Measurements from ENCODE around the gene ART1. TPM values are rescaled to one million over a fixed set of nuclear protein-coding genes. Genes with fewer than 3 reads are reported as not detected.

Gene ART1
- total RNA-seq, 4 donors from 2014 or later, result not detected

DNA sequence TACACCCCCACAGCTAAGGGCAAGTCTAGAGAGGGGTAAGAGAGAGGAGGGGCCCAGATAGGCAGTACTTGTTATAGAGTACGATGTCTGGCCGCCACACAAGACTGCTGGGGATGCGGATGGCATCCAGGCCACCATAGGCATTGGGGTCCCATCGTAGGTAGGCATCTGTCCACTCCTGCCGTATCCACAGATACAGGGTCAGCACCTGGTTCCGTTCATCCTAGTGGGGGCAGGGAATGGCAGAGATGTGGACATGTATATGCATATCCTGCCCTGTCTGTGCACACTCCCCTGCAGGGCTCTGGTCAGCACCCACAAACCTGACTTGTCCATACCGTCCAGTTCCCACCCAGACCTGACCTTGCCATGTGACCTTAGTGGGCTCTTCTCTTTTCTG is 24.2 kb downstream of the ART1 start:
- WGBS, 2 donors, result 88 to 92% methylated on average over 7 of the region's 7 CpGs
- no peaks in the 10 kb centered on the region for H3K4me1 ChIP-seq
- no peaks in the 10 kb centered on the region for H3K9me3 ChIP-seq
- TF ChIP-seq, protein P1, sequence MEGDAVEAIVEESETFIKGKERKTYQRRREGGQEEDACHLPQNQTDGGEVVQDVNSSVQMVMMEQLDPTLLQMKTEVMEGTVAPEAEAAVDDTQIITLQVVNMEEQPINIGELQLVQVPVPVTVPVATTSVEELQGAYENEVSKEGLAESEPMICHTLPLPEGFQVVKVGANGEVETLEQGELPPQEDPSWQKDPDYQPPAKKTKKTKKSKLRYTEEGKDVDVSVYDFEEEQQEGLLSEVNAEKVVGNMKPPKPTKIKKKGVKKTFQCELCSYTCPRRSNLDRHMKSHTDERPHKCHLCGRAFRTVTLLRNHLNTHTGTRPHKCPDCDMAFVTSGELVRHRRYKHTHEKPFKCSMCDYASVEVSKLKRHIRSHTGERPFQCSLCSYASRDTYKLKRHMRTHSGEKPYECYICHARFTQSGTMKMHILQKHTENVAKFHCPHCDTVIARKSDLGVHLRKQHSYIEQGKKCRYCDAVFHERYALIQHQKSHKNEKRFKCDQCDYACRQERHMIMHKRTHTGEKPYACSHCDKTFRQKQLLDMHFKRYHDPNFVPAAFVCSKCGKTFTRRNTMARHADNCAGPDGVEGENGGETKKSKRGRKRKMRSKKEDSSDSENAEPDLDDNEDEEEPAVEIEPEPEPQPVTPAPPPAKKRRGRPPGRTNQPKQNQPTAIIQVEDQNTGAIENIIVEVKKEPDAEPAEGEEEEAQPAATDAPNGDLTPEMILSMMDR (IDR thresholded peaks at IDR 0.05), result no peak
- no peak for TF ChIP-seq POLR2A (IDR thresholded peaks at IDR 0.05)
- intact Hi-C loops (cut with DNase I), result no loop called here
- no peak for DNase-seq
- peaks cover 5 to 100% (median 19%) of the 10 kb centered on the region in 3 donors for H3K36me3 ChIP-seq
- H3K27me3 ChIP-seq, result no peaks in the 10 kb centered on the region
- no peak overlapping the region for H3K27ac ChIP-seq
- no peak overlapping the region for H3K4me3 ChIP-seq

- no peaks in the 10 kb centered on the region for H3K4me1 ChIP-seq
- no peaks in the 10 kb centered on the region for H3K9me3 ChIP-seq
- DNase-seq, result no peak
- TF ChIP-seq POLR2A (IDR thresholded peaks at IDR 0.05), result no peak
- TF ChIP-seq, protein P1 (IDR thresholded peaks at IDR 0.05), result no peak
- no peak overlapping the region for H3K4me3 ChIP-seq
- intact Hi-C loops (cut with DNase I), result no loop called here
- H3K27ac ChIP-seq, result no peak overlapping the region
- H3K27me3 ChIP-seq, result no peaks in the 10 kb centered on the region
- H3K36me3 ChIP-seq, result peaks cover 5 to 100% (median 22%) of the 10 kb centered on the region in 3 donors
- WGBS, 2 donors, result 97 to 100% methylated on average over 5 of the region's 5 CpGs
Observed at GRCh38 chr11:3669742-3670183, 24.8 kb downstream of the ART1 start.

DNA sequence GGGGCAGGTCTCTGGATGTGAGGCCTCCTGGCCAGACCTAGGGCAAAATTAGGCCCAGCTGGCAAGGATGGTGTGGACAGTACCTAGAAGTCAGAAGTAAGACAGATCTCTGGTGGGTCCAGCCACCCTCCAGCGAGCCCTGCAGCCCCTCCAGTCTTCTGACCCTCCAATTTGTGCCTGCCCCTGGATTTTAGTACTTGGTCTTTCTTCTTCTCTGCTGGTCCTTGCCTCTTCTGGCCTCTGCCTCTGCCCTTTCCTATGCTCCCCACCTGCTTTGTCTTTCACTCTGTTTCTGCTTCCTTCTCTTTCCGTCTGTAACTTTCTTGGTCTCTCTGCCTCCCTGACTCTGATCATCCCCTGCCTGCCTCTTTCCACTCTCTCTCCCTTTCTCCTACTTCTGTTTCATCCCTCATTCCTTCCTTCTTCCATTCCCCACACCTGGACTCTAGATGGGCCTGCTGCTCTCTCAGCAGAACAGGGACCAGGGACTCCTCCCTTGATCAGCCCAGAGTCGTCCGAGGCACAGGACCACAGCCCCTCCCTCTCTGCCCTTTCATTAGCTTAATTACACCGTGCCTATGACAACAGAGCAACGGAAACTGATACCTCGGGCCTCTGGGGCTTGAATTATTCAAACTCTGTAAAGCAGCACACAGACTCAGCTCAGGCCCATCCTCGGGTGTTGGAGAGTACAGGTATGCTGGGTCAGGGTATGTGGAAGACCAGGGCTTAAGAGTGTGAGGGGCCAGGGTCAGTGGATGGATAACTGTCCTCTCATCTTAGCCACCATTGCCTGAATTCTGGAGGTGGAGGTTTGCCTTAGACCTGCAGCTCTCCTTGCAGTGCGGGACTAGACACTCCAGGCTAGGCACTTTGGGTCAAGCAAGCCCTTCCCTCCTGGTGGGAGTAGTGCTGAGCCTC is 26.7 kb downstream of the ART1 start, which contains the start of gene CHRNA10:
TSS of gene CHRNA10 (minus strand) at position 51 of the 921 bp plus-strand sequence. CDS start 72 bp downstream, outside the sequence.
- H3K4me3 ChIP-seq, result no peak within 1 kb of the TSS
- no peaks in the 10 kb centered on the region for H3K4me1 ChIP-seq
- TF ChIP-seq POLR2A (IDR thresholded peaks at IDR 0.05), result no peak
- TF ChIP-seq, protein P1 (IDR thresholded peaks at IDR 0.05), result no peak
- no peaks in the 10 kb centered on the region for H3K9me3 ChIP-seq
- H3K36me3 ChIP-seq, result peaks cover 20 to 100% (median 35%) of the 10 kb centered on the region in 3 donors
- H3K27me3 ChIP-seq, result no peaks in the 10 kb centered on the region
- 73 to 85% methylated on average over 7 to 8 of the region's 9 CpGs for WGBS, 2 donors
- intact Hi-C loops (cut with DNase I), result no loop called here
- H3K27ac ChIP-seq, result no peak within 1 kb of the TSS
- DNase-seq, result no peak

- no peak overlapping the region for H3K27ac ChIP-seq
- no peaks in the 10 kb centered on the region for H3K4me1 ChIP-seq
- TF ChIP-seq, protein P1 (IDR thresholded peaks at IDR 0.05), result no peak
- no peak for TF ChIP-seq POLR2A (IDR thresholded peaks at IDR 0.05)
- H3K36me3 ChIP-seq, result peaks cover 26 to 100% (median 40%) of the 10 kb centered on the region in 3 donors
- intact Hi-C loops (cut with DNase I), result no loop called here
- DNase-seq, result no peak
- no peak overlapping the region for H3K4me3 ChIP-seq
- no peaks in the 10 kb centered on the region for H3K27me3 ChIP-seq
- no peaks in the 10 kb centered on the region for H3K9me3 ChIP-seq
- 75 to 100% methylated on average over 1 of the region's 1 CpG for WGBS, 2 donors
Observed at GRCh38 chr11:3674189-3674588, 29.3 kb downstream of the ART1 start.

GRCh38 chr11:3675971-3676370 is 31.0 kb downstream of the ART1 start:
- H3K36me3 ChIP-seq, result peaks cover 31 to 100% (median 54%) of the 10 kb centered on the region in 3 donors
- no peaks in the 10 kb centered on the region for H3K9me3 ChIP-seq
- intact Hi-C loops (cut with DNase I), result no loop called here
- DNase-seq, result no peak
- 95 to 97% methylated on average over 9 to 11 of the region's 11 CpGs for WGBS, 2 donors
- no peak overlapping the region for H3K4me3 ChIP-seq
- H3K27me3 ChIP-seq, result no peaks in the 10 kb centered on the region
- no peak for TF ChIP-seq POLR2A (IDR thresholded peaks at IDR 0.05)
- TF ChIP-seq, protein P1 (IDR thresholded peaks at IDR 0.05), result no peak
- H3K4me1 ChIP-seq, result no peaks in the 10 kb centered on the region
- no peak overlapping the region for H3K27ac ChIP-seq
